HG02852 (cell line): ENCODE data around the gene CMC2.

Source experiments
- ATAC-seq: cut with Tn5 transposase; IDR thresholded peaks from one replicate; pipeline ENCODE4 v1.9.1; 2021; ENCODE audit warnings: mild to moderate bottlenecking, moderate library complexity; ENCODE audit not compliant: unreplicated experiment

The CMC2 gene

DNA sequence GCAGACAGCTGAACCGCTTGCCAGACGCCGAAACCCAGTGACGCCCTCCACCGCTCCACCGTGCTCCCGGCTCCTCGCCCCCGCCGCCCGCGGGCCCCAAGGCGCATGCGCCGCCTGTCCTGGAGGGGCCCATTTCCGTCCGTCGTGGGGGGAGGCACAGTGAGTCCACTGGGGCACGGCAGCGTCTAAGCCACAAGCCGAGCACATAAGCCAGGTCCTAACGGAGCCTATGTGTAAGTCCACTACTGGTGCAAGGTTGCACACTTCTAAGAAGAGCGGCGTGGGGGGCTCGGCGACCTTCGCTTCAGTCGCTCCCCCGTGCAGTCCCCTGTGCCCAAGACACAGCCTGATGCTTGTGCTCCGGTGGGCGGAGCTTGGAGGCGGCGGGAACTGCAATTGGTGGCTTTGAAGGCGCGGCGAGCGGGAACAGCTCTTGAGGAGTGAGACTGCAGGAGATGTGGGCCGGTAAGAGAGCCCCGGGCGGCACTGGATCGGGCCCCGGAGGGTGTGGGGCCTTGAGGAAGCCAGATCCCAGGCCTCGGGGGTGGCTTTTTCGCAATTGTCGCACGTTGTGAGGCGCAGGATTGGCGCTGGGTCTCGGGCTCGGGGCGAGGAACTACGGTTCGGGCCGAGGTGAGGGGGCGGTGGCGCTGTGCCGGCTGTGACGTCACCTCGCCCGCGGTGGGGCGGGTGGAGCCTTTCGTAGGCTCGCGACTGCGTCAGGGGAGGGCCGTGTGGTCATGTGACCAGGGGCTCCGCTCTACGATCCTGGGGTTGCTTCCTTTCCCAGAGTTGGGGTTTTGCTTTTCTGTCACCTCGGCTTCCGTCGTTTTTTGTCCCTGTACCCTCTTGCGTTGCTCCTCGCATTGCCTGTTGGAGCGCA lies at the start of gene CMC2, which contains the start of gene CENPN:
Gene CMC2, minus strand, starts transcription at position 73 of the 883 bp plus-strand sequence. CDS start 9,491 bp downstream, outside the sequence.
Gene CENPN, plus strand, starts transcription at position 402 of the 883 bp plus-strand sequence. CDS start 4,726 bp downstream, outside the sequence.
- peak; percentile 87 for ATAC-seq

DNA sequence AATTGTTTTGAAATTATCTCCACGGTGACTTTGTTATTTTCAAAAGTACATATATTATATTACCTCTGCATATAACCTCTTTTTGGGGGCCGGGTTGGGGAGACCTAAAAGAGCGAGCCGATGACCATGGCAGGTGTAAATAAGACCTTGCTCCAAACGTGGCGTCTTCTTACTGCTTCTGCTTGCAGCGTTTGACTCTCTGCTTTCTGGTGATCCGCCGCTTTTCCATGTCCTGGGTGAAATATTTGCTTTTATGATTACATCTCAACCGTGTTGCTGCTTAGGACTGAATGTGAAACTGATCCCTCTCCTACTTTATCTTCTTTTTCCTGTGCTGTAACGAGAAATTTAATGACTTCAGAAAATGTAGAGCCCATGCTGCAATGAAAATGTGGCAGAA lies 47.1 kb upstream of the CMC2 start:
- ATAC-seq = no peak

DNA sequence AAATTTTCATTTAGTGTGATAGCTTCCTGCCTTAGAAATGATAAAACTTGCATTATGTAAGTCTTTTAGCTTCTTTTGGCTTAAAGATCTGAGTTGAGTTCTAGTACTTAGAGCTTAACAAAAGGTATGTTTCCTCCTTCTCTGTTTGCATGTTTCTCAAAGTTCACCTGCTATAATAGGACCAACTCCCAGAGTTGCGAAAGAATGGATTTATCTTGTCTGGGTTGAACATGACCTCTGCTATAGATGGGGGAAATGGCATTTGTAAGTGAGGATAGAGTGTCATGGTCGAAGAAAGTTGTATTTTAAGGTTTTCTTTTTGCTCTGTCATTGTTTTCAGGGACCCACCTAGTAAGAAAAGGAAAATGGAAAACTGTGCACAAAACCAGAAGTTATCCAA lies 36.1 kb upstream of the CMC2 start:
- ATAC-seq = no peak

DNA sequence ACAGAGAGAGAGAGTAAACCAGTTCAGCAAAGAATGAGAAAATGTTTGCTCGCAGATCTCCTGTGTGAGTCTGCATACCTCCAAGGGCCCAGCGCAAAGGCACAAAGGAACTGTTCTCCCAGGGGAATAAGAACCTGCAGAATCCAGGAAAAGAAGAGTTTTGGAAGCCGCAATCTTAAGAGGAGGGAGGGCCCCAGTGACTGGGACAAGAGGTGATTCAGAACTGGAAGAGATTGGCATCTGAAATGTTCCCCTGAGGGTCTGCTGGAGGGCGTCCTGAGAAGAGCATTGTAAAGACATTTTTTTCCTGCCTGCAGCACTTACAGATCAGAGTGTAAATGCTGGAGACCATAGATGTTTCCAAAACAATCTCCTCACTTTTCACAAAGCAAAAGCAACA lies 35.0 kb upstream of the CMC2 start:
- no peak for ATAC-seq

DNA sequence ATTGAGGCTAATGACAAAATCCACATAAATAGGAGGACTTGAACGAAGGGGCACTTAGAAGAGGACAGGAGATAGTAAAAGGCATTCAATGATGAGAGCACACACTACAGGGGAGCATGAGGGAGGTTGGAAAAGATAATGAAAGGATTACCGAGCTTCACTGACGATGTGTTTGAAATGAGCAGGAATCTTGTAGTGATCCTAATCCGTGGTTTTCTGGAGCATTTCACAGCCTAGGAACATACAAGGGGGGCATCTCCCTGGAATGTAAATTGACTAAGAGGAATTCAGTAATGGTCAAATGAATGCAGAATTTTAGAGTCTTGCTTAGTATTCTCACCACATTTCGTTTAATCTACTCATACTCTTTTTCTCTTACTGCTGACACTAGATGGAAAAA lies 34.2 kb upstream of the CMC2 start:
- no peak for ATAC-seq

DNA sequence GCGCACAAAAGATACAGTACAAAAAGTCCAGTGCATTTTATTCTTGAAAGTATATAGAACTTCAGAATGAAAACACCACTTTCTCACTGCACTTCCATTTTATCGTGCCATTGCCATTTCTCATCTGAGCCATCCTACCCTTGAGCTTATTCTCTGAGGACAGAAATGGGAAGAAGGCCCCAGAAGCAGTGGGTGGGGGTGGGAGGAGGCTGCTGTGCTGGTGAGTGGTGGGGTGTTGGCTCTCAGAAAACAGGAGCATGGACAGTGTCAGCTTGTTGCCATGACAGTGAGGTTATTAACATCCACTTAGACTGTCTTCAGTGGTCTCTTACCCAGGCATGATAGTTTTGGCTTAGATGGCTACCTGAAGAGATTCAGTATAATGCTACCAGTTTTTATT lies 33.4 kb upstream of the CMC2 start:
- no peak for ATAC-seq

DNA sequence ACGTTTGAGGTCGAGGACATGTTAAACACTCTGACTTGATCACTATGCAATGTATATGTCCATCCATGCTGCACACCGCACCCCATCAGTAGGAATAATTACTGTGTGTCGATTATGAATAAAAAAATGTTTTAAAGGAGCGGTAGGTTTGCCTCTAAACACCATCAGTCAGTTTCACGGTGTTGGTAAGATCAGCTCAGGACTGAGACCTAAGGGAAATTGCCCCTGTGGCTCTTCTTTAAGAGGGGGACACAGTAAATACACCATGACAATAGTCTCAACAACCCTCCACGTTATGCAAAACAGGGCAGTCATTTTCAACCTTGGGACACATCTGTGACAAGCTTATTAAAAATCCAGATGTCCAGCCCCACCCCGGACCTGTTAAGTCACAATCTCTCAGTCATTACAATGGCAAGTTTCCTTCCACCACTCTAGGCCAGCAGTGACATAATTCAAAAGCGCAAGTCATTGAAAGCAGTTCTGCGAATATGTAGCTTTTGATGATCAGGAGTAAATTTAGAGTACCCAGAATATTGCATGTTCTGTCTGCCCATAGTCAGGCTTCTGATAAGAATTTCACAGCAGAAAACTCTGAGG lies 30.2 kb upstream of the CMC2 start:
- no peak for ATAC-seq

DNA sequence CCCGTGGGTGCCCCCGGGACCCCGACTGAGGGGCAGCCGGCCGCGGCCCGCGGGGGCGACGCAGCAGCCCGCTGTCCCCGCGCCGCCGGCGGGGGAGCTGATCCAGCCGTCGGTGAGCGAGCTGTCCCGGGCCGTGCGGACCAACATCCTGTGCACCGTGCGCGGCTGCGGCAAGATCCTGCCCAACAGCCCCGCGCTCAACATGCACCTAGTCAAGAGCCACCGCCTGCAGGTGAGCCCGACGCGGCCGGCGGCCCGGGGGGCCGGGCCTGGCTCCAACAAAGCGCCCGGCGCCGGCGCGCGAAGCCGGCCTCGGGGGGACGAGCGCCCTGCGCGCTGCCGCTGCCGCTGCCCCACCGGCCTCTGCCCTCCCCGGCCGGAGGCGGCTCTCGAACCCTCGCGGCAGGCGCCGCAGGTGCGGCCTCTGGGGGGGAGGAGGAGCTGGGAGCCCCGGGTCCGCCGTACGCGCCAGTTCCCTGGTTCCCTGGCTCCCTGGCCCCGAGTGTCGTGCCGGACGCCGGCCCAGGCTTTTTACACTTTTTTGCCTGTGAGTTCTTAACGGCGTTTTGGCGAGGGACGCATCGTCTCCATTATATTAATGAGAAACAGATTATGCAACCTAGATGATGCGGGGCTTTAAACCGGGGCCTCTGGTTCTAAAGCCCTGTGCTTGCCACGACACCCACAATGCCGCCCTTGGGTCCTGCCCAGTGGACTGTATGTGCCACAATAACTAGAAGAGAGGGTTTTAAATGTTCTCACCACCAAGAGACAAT lies 29.5 kb upstream of the CMC2 start:
- peak; percentile 66 for ATAC-seq

DNA sequence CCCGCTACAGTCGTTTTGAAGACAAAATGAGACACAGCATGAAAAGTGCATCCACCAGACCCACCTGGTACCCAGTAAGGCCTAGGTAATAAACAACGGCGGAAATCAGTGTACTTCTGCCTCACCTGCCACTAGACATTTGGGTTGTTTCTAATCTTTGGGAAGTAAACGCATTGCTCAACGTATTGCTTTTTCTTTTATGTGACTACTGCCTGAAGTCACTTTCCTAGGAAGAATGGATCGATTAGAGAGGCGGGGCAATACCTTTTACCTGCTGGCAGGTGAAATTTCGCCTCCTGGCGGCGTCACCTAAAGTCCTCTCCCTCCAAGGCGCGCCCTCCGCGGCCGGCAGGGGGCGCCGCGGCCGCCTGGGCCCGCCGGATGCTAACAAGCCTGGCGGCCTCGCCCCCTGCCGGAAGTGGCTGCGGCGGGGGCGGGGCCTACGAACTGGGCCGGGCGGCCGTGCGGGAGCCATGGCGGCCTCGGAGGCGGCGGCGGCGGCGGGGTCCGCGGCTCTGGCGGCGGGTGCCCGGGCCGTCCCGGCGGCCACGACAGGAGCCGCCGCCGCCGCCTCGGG lies 28.8 kb upstream of the CMC2 start, which contains the start of gene ATMIN:
Gene ATMIN, plus strand, starts transcription at position 445 of the 577 bp plus-strand sequence. Its CDS starts 29 bp downstream, at position 474.
- ATAC-seq = peak; percentile 89

DNA sequence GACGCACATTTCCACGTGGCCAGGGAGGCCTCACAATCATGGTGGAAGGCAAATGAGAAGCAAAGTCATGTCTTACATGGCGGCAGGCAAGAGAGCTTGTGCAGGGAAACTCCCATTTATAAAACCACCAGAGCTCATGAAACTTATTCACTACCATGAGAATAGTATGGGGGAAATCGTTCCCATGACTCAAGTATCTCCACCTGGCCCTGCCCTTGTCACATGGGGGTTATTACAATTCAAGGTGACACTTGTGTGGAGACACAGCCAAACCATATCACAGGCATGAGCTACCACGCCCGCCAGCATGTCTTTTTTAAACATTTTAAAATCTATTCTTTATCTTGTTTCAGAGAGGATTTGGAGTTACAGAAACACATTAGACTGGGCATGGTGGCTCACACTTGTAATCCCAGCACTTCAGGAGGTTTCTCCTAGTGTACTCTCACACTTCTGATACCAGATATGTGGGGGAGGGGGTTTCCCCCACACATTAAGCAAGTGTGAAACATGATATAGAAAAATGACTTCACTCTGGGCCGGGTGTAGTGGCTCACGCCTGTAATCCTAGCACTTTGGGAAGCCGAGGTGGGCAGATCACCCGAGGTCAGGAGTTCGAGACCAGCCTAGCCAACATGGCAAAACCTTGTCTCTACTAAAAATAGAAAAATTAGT lies 23.4 kb upstream of the CMC2 start:
- no peak for ATAC-seq

DNA sequence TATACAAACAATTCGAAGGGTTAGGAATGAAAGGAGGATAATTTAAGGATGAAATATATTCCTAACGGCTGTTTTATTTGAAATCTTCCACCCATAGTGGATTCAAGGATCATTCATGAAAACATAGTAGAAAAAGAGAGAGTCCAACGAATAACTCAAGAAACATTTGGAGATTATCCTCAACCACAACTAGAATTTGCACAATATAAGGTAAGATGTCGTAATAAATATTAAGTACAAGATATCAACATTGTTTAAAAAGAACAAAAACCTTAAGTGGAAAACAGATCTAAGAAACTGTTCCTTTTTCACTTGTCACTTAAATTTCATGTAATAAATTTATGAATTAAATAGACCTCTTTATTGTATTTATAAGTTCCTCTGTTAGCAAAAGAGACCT lies 19.7 kb upstream of the CMC2 start:
- ATAC-seq = no peak

DNA sequence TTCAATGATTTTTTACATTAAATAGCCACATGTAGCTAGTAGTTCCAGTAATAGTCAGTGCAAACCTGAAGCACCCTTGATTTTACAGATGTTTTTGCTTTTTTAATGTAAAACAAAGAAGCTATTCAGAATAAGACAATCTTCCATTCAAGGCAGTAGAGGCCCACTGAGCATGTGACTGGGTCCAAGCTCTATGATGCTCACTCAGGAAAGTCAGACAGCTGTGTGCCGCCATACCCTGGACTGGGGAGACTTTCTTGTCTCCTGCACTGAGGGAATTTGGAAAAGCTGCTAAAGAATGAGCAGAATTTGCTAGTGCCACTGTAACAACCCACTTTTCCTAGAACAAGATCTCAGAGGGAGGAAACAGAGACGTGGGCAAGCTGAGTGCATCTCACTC lies 11.8 kb upstream of the CMC2 start:
- ATAC-seq = no peak

DNA sequence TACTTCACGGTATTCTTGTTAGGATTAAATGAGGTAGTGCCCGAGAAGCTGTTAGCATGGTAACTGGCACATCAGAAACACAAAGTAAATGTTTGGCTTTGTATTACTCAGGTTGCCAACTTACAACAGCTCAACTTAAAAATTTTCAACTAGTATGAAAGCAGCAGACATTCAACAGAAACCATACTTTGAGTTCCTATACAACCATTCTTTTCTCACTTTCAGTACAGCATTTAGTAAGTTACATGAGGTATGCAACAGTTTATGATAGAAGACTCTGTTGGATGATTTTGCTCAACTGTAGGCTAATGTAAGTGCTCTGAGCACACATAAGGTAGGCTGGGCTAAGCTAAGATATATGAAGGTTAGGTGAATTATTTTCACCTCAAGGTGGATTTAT lies 8.0 kb upstream of the CMC2 start:
- ATAC-seq = peak; percentile 45

DNA sequence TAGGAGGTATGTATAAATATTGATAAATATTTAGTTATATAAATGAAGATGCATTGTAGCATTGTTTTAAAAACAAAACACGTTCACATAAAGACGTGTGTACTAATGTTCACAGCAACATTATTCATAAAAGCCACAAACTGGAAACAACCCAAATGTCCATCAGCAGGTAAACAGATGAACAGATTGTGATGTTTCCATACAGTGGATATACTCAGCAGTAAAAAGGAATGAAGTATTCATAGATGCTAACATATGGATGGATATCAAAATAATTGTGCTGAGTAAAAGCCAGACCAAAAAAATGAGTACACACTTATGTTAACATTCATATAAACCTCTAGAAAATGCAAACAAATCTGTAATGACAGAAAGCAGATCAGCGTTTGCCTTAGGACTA lies 6.3 kb upstream of the CMC2 start:
- ATAC-seq = no peak

DNA sequence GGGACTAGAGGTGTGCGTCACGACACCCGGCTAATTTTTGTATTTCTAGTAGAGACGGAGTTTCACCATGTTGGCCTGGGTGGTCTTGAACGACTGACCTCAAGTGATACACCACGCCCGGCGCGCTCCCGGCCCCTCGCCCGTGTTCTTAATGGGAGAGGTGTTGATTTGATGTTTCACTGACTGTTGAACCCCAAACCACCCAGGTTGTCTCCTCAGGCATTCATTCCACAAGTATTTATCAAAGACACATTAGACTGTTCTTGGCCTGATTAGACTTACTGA lies 1.8 kb upstream of the CMC2 start:
- ATAC-seq = no peak

DNA sequence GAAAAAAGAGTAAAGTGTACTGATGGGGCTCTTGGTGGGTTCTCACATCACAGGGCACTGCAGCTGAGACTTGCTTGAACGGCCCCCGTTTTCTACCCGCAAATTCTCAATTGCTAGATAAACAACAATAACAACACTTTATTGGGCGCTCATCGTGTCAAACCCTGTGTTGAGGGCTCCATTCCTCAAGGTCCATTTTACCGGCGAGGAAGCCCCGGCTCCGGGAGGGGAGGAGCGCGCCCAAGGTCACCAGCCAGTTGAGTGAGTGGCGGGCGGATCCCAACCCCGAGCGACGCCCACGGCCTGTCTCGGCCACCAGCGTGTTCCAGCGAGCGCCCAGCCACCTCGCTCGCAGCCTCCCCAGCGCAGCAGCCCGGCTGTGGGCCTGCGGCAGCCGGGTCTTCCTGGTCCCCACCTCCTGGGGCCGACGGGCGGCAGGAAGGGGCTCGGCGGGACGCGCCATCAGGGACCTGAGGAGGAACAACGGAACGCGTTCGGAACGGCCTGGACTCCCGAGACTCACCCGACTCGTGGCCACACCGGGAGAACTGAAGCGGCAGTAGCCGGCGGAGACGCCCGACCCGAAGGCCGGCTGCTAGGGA lies 373 bp downstream of the CMC2 start:
- ATAC-seq = peak; percentile 33

DNA sequence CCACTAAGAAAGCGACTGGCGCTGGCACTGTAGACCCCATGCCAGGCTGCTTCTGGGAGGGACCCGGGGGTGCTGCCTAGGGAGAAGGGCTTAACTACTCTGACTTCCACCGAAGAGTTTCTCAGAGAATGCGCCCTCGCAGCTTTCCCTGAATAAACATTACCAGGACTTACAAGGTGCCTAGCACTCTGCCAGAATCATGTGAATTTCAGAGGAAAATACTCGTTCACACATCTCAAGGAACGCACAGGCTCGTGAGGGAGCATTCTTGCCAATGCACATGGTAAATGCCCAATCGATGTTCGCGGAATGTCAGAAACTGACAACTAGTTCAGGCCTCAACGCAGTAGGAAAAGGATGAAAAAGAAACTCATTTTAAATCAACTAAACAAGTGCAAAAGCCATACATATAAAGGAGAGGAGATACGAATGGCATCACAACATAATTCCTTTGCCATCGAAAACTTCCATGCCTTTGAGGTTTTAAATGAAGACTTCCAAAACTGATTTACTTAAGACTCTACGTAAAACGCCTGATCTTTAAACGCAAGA lies 999 bp downstream of the CMC2 start:
- ATAC-seq = no peak

DNA sequence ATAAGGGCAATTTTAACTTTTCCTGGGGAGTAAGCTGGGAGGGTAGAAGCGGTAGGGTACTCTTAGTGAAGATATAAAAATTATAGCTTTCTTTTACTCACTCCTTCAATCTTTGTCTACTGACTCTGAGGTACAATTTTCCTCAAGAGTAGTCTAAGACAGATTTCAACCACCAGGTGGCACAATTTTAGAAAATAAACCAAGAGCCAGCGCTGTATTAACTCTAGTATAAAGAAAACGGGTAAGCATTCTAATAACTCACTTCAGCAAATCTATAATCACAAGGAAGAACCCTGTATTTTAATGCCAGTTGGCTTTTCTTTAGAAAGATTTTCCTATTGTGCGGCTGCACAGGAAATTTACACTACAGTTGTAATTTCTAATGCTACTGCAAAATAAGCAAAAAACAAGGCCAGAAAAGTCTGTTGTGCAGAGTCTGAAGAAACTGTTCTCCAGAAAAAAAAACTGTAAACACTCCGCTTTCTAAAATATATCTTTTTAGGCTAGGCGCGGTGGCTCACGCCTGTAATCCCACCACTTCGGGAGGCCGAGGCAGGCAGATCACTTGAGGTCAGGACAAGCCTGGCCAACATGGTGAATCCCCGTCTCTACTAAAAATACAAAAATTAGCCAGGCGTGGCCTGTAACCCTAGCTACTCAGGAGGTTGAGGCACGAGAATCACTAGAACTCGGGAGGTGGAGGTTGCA lies 1.9 kb downstream of the CMC2 start:
- no peak for ATAC-seq
